ENCODE measurements around the gene CDK19.

CDK19 gene

GRCh38 chr6:110622912-110623578 lies 192.2 kb downstream of the CDK19 start:
- H3K9me3 ChIP-seq (ENCODE audit: control insufficient read depth in 2 of 2, low read length in 2 of 2): no peaks in the 10 kb centered on the region
- H3K27ac ChIP-seq (ENCODE audit: low read length): no peak overlapping the region
- H3K36me3 ChIP-seq (ENCODE audit: control insufficient read depth in 2 of 2, insufficient read depth in 2 of 2, low read length in 2 of 2): peaks cover 0 to 2% of the 10 kb centered on the region in 2 donors
- H3K9ac ChIP-seq (ENCODE audit: low read length in 2 of 2): no peak overlapping the region
- H3K27me3 ChIP-seq (ENCODE audit: control insufficient read depth in 1 of 2, insufficient read depth in 2 of 2, low read length in 2 of 2): no peaks in the 10 kb centered on the region
- H3K4me1 ChIP-seq (ENCODE audit: control insufficient read depth, insufficient read depth, low read length): no peaks in the 10 kb centered on the region
- no peak overlapping the region for H3K4me3 ChIP-seq (ENCODE audit: low read length in 2 of 2)

DNA sequence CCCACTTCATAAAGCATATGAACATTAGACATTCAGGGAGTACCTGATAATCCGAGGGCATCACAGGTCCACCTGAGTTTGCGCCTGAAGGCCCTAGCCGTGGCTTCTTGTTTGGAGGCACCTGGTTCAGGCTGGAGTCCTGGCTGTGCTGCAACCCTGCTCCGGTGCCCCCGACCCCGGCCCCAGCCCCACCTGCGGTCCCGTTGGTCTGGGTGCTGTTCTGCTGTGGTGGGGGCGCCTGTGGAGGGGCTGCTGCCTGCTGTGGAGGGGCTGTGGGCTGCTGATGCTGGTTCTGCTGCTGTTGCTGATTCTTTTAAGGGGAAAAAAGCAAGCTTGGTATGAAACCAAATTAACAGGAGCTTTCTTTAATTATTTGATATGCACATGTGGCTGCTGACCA lies 194.2 kb downstream of the CDK19 start:
- no peaks in the 10 kb centered on the region for H3K27me3 ChIP-seq (ENCODE audit: control insufficient read depth in 1 of 2, insufficient read depth in 2 of 2, low read length in 2 of 2)
- no peak overlapping the region for H3K9ac ChIP-seq (ENCODE audit: low read length in 2 of 2)
- H3K4me3 ChIP-seq (ENCODE audit: low read length in 2 of 2): no peak overlapping the region
- H3K4me1 ChIP-seq (ENCODE audit: control insufficient read depth, insufficient read depth, low read length): no peaks in the 10 kb centered on the region
- no peaks in the 10 kb centered on the region for H3K9me3 ChIP-seq (ENCODE audit: control insufficient read depth in 2 of 2, low read length in 2 of 2)
- peaks cover 0 to 2% of the 10 kb centered on the region in 2 donors for H3K36me3 ChIP-seq (ENCODE audit: control insufficient read depth in 2 of 2, insufficient read depth in 2 of 2, low read length in 2 of 2)
- H3K27ac ChIP-seq (ENCODE audit: low read length): no peak overlapping the region

GRCh38 chr6:110620065-110620464 lies 195.2 kb downstream of the CDK19 start:
- H3K9ac ChIP-seq (ENCODE audit: low read length in 2 of 2): no peak overlapping the region
- H3K27ac ChIP-seq (ENCODE audit: low read length): no peak overlapping the region
- no peaks in the 10 kb centered on the region for H3K9me3 ChIP-seq (ENCODE audit: control insufficient read depth in 2 of 2, low read length in 2 of 2)
- H3K36me3 ChIP-seq (ENCODE audit: control insufficient read depth in 2 of 2, insufficient read depth in 2 of 2, low read length in 2 of 2): peaks cover 0 to 2% of the 10 kb centered on the region in 2 donors
- no peaks in the 10 kb centered on the region for H3K27me3 ChIP-seq (ENCODE audit: control insufficient read depth in 1 of 2, insufficient read depth in 2 of 2, low read length in 2 of 2)
- H3K4me1 ChIP-seq (ENCODE audit: control insufficient read depth, insufficient read depth, low read length): no peaks in the 10 kb centered on the region
- no peak overlapping the region for H3K4me3 ChIP-seq (ENCODE audit: low read length in 2 of 2)

- Histone ChIP-seq H3K4me1 (ENCODE audit: control insufficient read depth, insufficient read depth, low read length) (no peaks in the 10 kb centered on the region), H3K9me3 (ENCODE audit: control insufficient read depth in 2 of 2, low read length in 2 of 2) (no peaks in the 10 kb centered on the region), H3K9ac (ENCODE audit: low read length in 2 of 2) (no peak overlapping the region), H3K27me3 (ENCODE audit: control insufficient read depth in 1 of 2, insufficient read depth in 2 of 2, low read length in 2 of 2) (no peaks in the 10 kb centered on the region), H3K27ac (ENCODE audit: low read length) (no peak overlapping the region), H3K4me3 (ENCODE audit: low read length in 2 of 2) (no peak overlapping the region), H3K36me3 (ENCODE audit: control insufficient read depth in 2 of 2, insufficient read depth in 2 of 2, low read length in 2 of 2) (peaks cover 2 to 3% of the 10 kb centered on the region in 2 donors)
Measured at GRCh38 chr6:110619275-110619908, 195.9 kb downstream of the CDK19 start.

DNA sequence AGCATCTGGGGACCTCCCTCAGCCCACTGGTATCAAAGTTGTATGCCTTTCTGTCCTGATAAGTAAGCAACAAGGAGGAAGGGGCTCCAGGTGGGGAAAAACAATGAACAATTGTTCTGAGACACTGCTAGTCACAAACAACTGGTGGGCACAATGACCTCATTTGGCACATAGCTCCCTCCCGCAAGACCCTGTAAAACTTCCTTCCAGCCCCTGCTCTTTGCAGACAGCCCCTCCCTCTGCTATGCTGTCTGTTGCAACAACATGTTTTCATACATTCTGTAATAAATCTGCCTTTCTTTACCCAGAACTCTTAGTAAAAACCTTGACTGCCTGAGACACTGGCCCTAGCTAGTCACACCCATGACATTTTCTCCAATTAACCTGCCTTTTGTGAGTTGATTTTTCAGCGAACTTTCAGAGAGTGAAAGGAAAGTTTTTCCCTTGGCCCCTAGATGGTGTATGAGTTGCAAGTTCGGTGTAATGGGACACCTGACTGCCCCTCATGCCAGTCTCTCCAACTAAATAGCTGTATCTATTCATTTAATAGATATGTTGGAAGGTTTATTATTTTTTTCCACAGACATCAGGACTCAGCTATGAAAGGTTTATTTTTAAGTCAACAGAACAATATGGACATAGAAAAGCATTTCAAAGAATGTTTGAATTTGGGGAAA lies 196.5 kb downstream of the CDK19 start:
- H3K36me3 ChIP-seq (ENCODE audit: control insufficient read depth in 2 of 2, insufficient read depth in 2 of 2, low read length in 2 of 2): peaks cover 3% of the 10 kb centered on the region in 2 donors
- no peaks in the 10 kb centered on the region for H3K9me3 ChIP-seq (ENCODE audit: control insufficient read depth in 2 of 2, low read length in 2 of 2)
- H3K27me3 ChIP-seq (ENCODE audit: control insufficient read depth in 1 of 2, insufficient read depth in 2 of 2, low read length in 2 of 2): no peaks in the 10 kb centered on the region
- H3K27ac ChIP-seq (ENCODE audit: low read length): no peak overlapping the region
- no peaks in the 10 kb centered on the region for H3K4me1 ChIP-seq (ENCODE audit: control insufficient read depth, insufficient read depth, low read length)
- no peak overlapping the region for H3K9ac ChIP-seq (ENCODE audit: low read length in 2 of 2)
- no peak overlapping the region for H3K4me3 ChIP-seq (ENCODE audit: low read length in 2 of 2)

- Histone ChIP-seq H3K9ac (ENCODE audit: low read length in 2 of 2) (no peak overlapping the region), H3K9me3 (ENCODE audit: control insufficient read depth in 2 of 2, low read length in 2 of 2) (no peaks in the 10 kb centered on the region), H3K4me3 (ENCODE audit: low read length in 2 of 2) (no peak overlapping the region), H3K27ac (ENCODE audit: low read length) (no peak overlapping the region), H3K27me3 (ENCODE audit: control insufficient read depth in 1 of 2, insufficient read depth in 2 of 2, low read length in 2 of 2) (no peaks in the 10 kb centered on the region), H3K36me3 (ENCODE audit: control insufficient read depth in 2 of 2, insufficient read depth in 2 of 2, low read length in 2 of 2) (peaks cover 3% of the 10 kb centered on the region in 2 donors), H3K4me1 (ENCODE audit: control insufficient read depth, insufficient read depth, low read length) (no peaks in the 10 kb centered on the region)
Measured at GRCh38 chr6:110617057-110617456, 198.2 kb downstream of the CDK19 start.

- no peak overlapping the region for H3K4me3 ChIP-seq (ENCODE audit: low read length in 2 of 2)
- H3K27me3 ChIP-seq (ENCODE audit: control insufficient read depth in 1 of 2, insufficient read depth in 2 of 2, low read length in 2 of 2): no peaks in the 10 kb centered on the region
- H3K27ac ChIP-seq (ENCODE audit: low read length): no peak overlapping the region
- peaks cover 3 to 7% of the 10 kb centered on the region in 2 donors for H3K36me3 ChIP-seq (ENCODE audit: control insufficient read depth in 2 of 2, insufficient read depth in 2 of 2, low read length in 2 of 2)
- H3K4me1 ChIP-seq (ENCODE audit: control insufficient read depth, insufficient read depth, low read length): no peaks in the 10 kb centered on the region
- no peaks in the 10 kb centered on the region for H3K9me3 ChIP-seq (ENCODE audit: control insufficient read depth in 2 of 2, low read length in 2 of 2)
- no peak overlapping the region for H3K9ac ChIP-seq (ENCODE audit: low read length in 2 of 2)
Measured at GRCh38 chr6:110615722-110616121, 199.5 kb downstream of the CDK19 start.

GRCh38 chr6:110614586-110614985 lies 200.7 kb downstream of the CDK19 start:
- H3K27ac ChIP-seq (ENCODE audit: low read length): no peak overlapping the region
- no peaks in the 10 kb centered on the region for H3K4me1 ChIP-seq (ENCODE audit: control insufficient read depth, insufficient read depth, low read length)
- H3K9me3 ChIP-seq (ENCODE audit: control insufficient read depth in 2 of 2, low read length in 2 of 2): no peaks in the 10 kb centered on the region
- H3K27me3 ChIP-seq (ENCODE audit: control insufficient read depth in 1 of 2, insufficient read depth in 2 of 2, low read length in 2 of 2): no peaks in the 10 kb centered on the region
- H3K4me3 ChIP-seq (ENCODE audit: low read length in 2 of 2): no peak overlapping the region
- no peak overlapping the region for H3K9ac ChIP-seq (ENCODE audit: low read length in 2 of 2)
- H3K36me3 ChIP-seq (ENCODE audit: control insufficient read depth in 2 of 2, insufficient read depth in 2 of 2, low read length in 2 of 2): peaks cover 3 to 7% of the 10 kb centered on the region in 2 donors

DNA sequence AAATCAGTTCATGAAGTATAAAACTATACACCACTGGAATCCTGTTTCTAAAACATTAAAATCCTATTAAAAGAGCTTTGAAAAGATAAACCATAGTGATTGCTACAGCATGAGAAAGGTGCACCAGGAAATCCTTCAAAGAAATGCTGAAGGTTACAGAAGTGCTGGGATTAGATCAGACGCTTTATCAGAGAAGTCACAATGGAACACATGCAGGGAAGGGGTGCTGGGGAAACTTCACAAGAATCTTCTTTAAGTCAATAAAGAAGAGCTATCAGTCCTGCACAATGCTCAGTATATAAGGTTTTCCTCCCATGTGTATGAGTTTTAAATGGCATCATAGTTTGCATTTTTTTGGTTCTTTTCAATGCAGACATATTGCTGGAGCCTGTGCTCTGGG lies 201.2 kb downstream of the CDK19 start:
- Histone ChIP-seq H3K4me1 (ENCODE audit: control insufficient read depth, insufficient read depth, low read length) (peaks cover under 1% of the 10 kb centered on the region), H3K27ac (ENCODE audit: low read length) (no peak overlapping the region), H3K36me3 (ENCODE audit: control insufficient read depth in 2 of 2, insufficient read depth in 2 of 2, low read length in 2 of 2) (peaks cover 3 to 7% of the 10 kb centered on the region in 2 donors), H3K9ac (ENCODE audit: low read length in 2 of 2) (no peak overlapping the region), H3K9me3 (ENCODE audit: control insufficient read depth in 2 of 2, low read length in 2 of 2) (no peaks in the 10 kb centered on the region), H3K27me3 (ENCODE audit: control insufficient read depth in 1 of 2, insufficient read depth in 2 of 2, low read length in 2 of 2) (no peaks in the 10 kb centered on the region), H3K4me3 (ENCODE audit: low read length in 2 of 2) (no peak overlapping the region)

- Histone ChIP-seq H3K4me3 (ENCODE audit: low read length in 2 of 2) (no peak overlapping the region), H3K27ac (ENCODE audit: low read length) (no peak overlapping the region), H3K36me3 (ENCODE audit: control insufficient read depth in 2 of 2, insufficient read depth in 2 of 2, low read length in 2 of 2) (peaks cover 3 to 7% of the 10 kb centered on the region in 2 donors), H3K9me3 (ENCODE audit: control insufficient read depth in 2 of 2, low read length in 2 of 2) (no peaks in the 10 kb centered on the region), H3K9ac (ENCODE audit: low read length in 2 of 2) (no peak overlapping the region), H3K27me3 (ENCODE audit: control insufficient read depth in 1 of 2, insufficient read depth in 2 of 2, low read length in 2 of 2) (no peaks in the 10 kb centered on the region), H3K4me1 (ENCODE audit: control insufficient read depth, insufficient read depth, low read length) (peaks cover 3% of the 10 kb centered on the region)
Measured at GRCh38 chr6:110613356-110613755, 201.9 kb downstream of the CDK19 start.

DNA sequence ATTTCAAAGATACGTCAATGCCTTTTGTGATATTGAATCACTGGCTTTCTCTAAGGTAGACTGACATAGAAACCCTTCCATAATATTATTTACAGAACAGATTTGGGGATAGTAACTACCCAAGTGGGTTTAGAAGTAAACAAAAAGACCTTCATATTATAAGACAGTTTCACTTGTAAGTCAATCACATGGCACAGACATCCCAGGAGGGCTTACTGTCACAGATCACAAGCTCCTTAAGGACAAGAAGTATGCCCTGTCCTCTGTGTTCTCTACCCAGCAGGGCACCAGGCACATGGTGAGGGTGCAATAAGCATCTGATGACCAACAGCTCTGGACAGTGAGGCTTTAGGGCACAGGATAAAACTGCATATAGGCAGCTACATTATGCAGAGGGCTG lies 203.0 kb downstream of the CDK19 start:
- H3K9ac ChIP-seq (ENCODE audit: low read length in 2 of 2): no peak overlapping the region
- no peak overlapping the region for H3K27ac ChIP-seq (ENCODE audit: low read length)
- peaks cover 3 to 7% of the 10 kb centered on the region in 2 donors for H3K36me3 ChIP-seq (ENCODE audit: control insufficient read depth in 2 of 2, insufficient read depth in 2 of 2, low read length in 2 of 2)
- no peak overlapping the region for H3K4me3 ChIP-seq (ENCODE audit: low read length in 2 of 2)
- no peaks in the 10 kb centered on the region for H3K9me3 ChIP-seq (ENCODE audit: control insufficient read depth in 2 of 2, low read length in 2 of 2)
- H3K27me3 ChIP-seq (ENCODE audit: control insufficient read depth in 1 of 2, insufficient read depth in 2 of 2, low read length in 2 of 2): no peaks in the 10 kb centered on the region
- H3K4me1 ChIP-seq (ENCODE audit: control insufficient read depth, insufficient read depth, low read length): peaks cover 3% of the 10 kb centered on the region
